ENCODE results near the gene LRP1B. TPM values are rescaled to one million over a fixed set of nuclear protein-coding genes. Genes with fewer than 3 reads are reported as not detected.

The LRP1B gene
- total RNA-seq, 4 donors from 2014 or later, result 3.6 to 10.1 (median 6.1) TPM

DNA sequence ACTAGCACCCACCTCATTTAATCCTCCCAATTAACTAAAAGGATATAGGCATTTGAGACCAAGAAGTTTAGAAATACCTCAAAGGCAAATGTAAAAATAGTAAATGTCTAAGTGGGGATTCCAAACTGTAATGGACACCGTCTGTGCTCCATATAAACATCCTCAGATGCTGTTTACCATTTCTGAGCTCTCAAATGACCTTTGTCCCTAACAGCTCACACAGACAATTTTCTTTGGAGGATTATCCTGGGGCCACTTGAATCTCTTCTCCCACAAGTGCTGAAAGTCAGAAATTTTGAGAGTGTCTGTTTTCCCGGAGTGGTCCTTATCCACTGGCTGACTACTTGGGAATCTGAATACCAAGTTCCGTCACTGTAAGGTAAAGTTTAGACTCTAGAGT, 1418.9 kb downstream of the LRP1B start:
- TF ChIP-seq, protein P1, sequence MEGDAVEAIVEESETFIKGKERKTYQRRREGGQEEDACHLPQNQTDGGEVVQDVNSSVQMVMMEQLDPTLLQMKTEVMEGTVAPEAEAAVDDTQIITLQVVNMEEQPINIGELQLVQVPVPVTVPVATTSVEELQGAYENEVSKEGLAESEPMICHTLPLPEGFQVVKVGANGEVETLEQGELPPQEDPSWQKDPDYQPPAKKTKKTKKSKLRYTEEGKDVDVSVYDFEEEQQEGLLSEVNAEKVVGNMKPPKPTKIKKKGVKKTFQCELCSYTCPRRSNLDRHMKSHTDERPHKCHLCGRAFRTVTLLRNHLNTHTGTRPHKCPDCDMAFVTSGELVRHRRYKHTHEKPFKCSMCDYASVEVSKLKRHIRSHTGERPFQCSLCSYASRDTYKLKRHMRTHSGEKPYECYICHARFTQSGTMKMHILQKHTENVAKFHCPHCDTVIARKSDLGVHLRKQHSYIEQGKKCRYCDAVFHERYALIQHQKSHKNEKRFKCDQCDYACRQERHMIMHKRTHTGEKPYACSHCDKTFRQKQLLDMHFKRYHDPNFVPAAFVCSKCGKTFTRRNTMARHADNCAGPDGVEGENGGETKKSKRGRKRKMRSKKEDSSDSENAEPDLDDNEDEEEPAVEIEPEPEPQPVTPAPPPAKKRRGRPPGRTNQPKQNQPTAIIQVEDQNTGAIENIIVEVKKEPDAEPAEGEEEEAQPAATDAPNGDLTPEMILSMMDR (IDR thresholded peaks at IDR 0.05), result no peak
- DNase-seq (ENCODE audit: low spot score), result no peak
- ATAC-seq (ENCODE audit: low FRiP score), result no peak

DNA sequence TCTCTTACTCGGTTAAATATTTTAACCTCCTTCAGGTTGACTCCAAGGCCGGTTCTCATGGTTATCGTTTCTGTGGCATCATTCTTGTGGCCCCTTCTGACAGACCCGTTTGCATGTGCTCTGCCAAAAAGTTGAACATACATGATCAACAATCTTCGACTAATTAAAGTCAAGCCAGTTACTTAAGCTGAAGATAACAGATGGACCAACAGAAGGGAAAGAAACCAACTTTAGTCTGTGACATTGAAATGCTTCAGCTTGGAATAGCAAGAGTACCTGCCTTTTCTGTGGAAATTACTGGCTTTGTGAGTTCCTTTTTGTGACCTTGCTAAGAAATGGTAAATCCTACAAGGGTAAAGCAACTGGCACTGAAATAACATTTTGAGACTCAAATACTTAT, 1429.1 kb downstream of the LRP1B start:
- DNase-seq (ENCODE audit: low spot score) (no peak), ATAC-seq (ENCODE audit: low FRiP score) (no peak)
- TF ChIP-seq, protein P1 (IDR thresholded peaks at IDR 0.05), result no peak

GRCh38 chr2:140698636-140699035, 1432.2 kb downstream of the LRP1B start:
- TF ChIP-seq, protein P1 (IDR thresholded peaks at IDR 0.05), result no peak
- DNase-seq (ENCODE audit: low spot score) (no peak), ATAC-seq (ENCODE audit: low FRiP score) (no peak)

- ATAC-seq (ENCODE audit: low FRiP score) (no peak), DNase-seq (ENCODE audit: low spot score) (no peak)
- TF ChIP-seq, protein P1 (IDR thresholded peaks at IDR 0.05), result no peak
Observed at GRCh38 chr2:140696449-140696848, 1434.4 kb downstream of the LRP1B start.

DNA sequence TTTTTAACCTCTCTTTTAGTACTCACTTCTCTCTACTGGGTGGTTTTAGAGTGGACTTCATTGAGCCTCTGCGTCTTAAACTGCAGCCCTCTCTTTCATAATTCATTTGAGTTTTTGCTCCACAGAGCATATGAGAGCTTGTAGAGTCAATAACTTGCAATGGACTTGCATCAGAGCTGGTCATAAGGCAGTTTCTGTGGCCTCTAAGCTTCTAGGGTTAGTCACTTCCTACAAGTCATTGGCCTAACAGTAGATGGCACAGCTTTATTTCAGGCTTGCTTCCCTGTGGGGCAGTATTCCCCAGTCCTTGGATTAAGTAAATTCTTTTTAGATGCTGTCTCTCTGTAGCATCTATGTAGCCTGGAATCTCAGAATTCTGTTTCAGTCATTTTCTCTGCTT, 1435.7 kb downstream of the LRP1B start:
- DNase-seq (ENCODE audit: low spot score) (no peak), ATAC-seq (ENCODE audit: low FRiP score) (no peak)
- TF ChIP-seq, protein P1 (IDR thresholded peaks at IDR 0.05), result no peak

DNA sequence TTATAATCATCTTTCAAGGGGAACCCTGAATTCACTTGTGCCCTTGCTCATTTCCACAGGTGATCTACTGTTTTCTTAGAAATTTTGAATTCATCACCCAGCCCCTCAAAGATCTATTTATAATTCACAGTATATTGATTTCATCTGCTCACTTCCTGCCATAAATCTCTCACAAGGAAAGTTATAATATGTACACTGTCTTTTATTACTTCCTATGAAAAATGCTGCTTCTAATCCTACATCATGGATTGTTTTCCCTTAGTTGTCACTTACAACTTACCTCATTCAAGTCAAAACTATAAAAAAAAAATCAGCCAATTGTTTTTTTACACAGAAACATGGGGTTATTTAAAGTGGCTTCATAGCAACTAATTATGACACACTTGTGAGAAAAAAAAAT, 1443.0 kb downstream of the LRP1B start:
- TF ChIP-seq, protein P1 (IDR thresholded peaks at IDR 0.05), result no peak
- ATAC-seq (ENCODE audit: low FRiP score) (no peak), DNase-seq (ENCODE audit: low spot score) (no peak)

- TF ChIP-seq, protein P1 (IDR thresholded peaks at IDR 0.05), result no peak
- ATAC-seq (ENCODE audit: low FRiP score) (no peak), DNase-seq (ENCODE audit: low spot score) (no peak)
Observed at GRCh38 chr2:140683658-140684057, 1447.2 kb downstream of the LRP1B start.

Data from omental fat pad (tissue), 4 donors.